ENCODE measurements around the gene RGMA.

Gene RGMA

DNA sequence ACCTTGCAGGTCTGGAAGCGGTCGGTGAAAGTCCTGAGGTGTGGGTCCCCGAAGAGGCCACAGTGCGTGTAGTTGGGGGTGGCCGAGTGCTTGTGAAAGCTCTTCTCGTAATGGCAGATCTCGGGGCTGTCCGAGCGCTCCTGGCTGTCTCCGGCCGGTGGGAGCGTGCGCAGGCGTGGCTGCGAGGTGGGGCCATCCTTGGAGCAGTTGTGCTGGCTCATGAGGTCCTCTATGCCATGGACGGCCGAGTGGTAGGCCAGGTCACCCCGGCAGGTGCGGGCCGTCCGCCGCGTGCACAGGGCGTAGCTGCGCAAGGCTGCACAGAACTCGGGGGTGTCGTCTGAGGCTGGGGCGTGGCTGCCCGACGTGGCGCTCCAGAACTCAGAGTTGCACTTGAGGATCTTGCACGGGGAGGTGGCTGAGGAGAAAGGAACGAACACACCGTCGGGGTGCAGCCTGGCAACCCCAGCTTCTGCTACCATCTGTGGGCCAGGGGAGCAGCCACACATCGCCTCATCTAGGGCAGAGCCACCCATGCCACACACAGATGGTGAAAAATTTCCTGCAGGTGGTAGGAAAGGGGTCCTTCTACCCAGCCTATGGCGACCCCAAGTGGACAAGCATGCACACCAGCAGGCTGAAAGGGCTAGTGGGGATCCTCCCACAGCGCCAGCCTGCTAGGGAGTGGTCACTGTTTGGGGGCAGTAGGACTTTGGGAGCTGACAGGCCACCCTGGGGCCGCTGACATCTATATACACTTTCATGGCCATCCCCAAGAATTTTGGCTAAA, 36.7 kb downstream of the RGMA start:
- TF ChIP-seq GATA3 (IDR thresholded peaks at IDR 0.05; ENCODE audit: low read depth, low read length) (no peak), GATA2 (IDR thresholded peaks at IDR 0.05; ENCODE audit: low read depth, low read length) (no peak)

DNA sequence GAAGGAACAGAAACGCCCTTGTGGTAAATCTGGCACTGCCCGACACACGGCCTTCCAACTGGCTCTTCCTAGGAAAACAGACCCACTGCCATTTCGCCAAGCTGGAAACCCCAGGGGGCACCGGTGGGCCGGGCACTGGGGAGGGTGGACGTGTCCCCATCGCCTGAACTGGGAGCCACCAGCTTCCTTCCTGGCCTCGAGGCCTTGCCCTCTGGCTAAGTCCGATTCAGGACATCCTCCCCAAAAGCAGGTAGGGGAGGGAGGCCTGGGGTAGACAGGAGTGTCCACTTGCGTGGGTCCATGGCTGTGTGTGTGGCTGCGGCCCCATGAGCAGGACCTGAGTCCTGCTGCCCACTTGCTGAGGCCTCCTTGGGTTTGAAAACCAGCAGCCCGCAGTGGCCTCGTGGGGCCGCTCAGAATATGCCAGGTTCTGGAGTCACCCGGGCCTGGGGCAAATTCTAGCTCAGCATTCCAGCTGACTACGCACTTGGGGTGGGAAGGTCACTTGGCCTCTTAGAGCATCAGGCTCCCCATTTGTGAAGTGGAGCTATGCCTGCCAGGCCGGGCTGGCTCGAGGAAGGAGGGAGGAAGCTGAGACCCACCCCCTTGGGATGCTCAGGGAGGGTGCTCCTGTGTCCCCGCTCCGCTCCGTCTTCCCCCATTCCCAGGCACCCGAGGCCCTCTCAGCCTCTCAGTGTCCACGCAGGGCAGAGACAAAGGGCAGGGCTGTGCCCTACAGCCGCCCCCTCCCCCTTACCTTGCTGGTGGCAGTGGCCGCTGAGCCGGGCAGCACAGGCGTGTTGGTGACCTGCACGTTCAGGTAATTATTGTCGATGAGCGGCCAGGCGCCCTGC, 37.5 kb downstream of the RGMA start:
- no peak for TF ChIP-seq GATA2 (IDR thresholded peaks at IDR 0.05; ENCODE audit: low read depth, low read length)
- TF ChIP-seq GATA3 (IDR thresholded peaks at IDR 0.05; ENCODE audit: low read depth, low read length): no peak

DNA sequence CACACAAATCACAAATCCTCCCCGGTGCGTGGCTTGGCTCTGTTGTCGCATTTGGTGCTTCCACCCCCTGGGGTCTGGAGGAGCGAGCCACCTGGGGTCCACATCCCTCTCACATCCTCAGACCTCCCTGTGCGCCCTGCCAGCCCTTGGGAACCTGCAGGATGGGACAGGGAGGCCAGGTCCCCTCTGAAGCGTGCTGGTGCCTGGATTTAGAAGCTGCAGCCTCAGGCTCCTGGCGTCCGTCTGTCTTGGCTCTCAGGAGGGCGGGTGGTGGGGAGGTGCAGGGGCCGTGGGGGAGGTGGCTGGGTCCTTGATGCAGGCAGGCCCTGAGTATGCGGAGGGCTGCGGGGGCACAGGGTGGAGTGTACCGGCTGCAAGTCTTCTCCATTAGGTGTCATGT, 38.4 kb downstream of the RGMA start:
- TF ChIP-seq GATA2 (IDR thresholded peaks at IDR 0.05; ENCODE audit: low read depth, low read length) (no peak), GATA3 (IDR thresholded peaks at IDR 0.05; ENCODE audit: low read depth, low read length) (no peak)

DNA sequence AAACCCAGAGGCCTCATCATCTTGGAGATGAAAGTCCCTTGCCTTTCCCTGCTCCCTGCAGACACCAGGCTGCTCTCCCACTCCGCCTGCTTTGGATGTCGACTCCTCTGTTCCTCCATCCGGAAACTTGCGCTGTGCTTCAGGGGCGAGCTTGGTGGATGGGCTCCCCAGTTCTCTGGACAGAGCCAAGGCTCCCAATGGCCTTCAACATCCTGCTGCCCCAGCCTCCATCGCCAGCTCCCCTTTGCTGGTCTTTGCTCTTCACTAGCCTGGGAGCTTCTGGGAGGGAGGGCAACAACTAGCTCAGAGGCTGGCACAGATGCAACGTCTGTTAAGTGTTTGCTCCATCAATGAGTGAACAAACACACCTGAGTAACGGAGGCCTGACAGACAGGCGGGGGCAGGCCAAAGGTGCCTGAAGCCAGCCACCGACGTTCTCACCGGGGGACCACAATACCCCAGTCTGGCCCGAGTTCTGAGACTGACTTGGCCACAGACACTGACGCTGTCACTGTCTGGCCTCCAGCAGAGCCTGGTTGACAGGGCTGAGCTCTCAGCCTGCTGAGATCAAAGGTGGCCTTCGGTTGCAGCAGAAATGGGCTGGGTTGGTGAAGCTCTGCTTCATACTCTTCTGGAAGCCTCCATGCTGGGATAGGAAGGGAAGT, 39.0 kb downstream of the RGMA start:
- TF ChIP-seq GATA3 (IDR thresholded peaks at IDR 0.05; ENCODE audit: low read depth, low read length) (no peak), GATA2 (IDR thresholded peaks at IDR 0.05; ENCODE audit: low read depth, low read length) (no peak)

DNA sequence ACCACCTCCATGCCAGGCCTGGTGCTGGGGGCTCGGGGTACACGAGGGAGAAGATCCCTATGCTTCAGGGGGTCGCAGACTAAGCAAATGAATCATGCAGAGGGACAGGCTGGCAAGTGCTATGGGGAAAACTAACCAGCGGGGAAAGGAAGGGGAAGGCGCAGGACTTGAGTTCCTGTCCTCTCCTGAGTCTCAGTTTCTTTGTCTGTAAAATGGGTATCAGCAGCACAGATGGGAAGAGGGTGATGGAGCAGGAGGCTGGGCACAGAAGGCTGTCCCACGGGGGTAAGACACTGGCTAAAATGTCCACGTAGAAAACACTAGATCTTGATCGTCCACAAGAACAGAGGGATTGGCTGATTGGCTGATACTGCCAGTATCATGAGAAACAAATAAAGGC, 39.8 kb downstream of the RGMA start:
- TF ChIP-seq GATA3 (IDR thresholded peaks at IDR 0.05; ENCODE audit: low read depth, low read length) (no peak), GATA2 (IDR thresholded peaks at IDR 0.05; ENCODE audit: low read depth, low read length) (no peak)

DNA sequence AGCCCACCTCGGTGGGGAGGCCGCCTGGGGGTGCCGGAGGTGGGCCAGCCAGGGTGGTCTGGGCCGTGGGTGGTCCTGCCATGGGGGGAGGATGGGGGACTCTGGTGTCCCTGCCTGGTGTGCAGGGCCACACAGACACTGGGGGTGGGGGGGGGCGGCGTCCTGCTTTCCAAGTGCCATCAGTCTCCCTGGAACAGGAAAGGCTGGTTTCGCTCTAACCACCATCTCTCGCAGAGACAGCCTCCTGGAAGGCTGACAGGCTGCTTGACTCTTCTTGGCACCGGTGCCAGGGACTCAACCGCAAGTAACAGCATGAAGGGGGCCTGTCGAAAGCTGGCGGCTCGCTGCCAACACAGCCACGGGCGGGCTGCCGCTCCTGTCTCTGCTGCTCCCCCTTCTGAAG, 40.3 kb downstream of the RGMA start:
- no peak for TF ChIP-seq GATA2 (IDR thresholded peaks at IDR 0.05; ENCODE audit: low read depth, low read length)
- no peak for TF ChIP-seq GATA3 (IDR thresholded peaks at IDR 0.05; ENCODE audit: low read depth, low read length)

DNA sequence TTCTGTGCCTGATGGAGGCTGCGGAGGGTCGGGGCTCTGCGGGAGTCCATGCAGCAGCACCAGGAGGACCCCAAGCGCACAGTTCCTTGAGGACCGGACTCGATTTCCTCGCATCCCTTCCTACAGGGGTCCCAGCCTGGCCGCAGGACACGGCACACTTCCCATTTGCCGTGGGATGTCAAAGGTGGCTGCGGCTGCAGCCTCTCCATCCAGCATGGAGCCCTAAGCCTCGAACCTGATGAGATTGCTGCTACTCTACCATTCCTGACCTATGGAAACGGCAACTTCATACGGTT, 40.6 kb downstream of the RGMA start:
- TF ChIP-seq GATA2 (IDR thresholded peaks at IDR 0.05; ENCODE audit: low read depth, low read length) (no peak), GATA3 (IDR thresholded peaks at IDR 0.05; ENCODE audit: low read depth, low read length) (no peak)

DNA sequence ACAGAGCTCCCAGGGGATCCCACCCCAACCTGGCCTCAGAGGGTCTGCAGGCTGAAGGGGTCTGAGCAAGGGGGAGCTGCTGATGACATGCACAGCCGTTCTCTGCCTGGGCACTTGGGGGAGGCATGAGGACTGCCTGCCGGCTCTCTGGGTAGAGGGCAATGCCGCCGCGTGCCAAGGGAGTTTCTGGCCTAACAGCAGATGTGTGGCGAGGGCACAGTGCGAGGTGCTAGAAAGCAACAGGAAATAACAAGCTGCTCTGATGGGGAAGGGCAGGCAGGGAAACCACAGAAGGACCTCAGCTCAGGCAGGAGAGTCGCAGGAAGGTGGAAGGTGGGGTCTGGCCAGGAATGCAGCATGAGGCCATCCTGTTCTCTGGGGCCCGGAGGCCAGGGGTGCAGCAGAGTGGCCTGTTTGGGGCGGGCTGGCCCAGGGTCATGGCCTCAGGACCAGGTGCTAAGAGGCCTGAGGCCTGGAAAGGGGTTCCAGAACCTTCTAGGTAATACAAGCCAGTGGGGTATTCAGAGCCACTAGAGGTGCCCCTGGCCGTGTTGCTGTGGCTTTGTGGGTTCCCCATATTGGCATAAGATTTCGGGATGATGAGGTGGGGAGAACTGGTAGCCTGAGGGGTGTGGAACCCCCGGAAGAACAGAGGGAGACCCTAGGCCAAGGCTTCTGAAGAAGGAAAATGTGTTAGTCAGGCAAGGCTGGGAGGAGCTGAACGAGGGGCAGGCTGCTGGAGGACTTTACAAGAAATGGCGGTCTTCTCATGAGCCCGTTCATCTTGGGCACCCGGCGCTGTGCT, 41.2 kb downstream of the RGMA start:
- no peak for TF ChIP-seq GATA3 (IDR thresholded peaks at IDR 0.05; ENCODE audit: low read depth, low read length)
- no peak for TF ChIP-seq GATA2 (IDR thresholded peaks at IDR 0.05; ENCODE audit: low read depth, low read length)

DNA sequence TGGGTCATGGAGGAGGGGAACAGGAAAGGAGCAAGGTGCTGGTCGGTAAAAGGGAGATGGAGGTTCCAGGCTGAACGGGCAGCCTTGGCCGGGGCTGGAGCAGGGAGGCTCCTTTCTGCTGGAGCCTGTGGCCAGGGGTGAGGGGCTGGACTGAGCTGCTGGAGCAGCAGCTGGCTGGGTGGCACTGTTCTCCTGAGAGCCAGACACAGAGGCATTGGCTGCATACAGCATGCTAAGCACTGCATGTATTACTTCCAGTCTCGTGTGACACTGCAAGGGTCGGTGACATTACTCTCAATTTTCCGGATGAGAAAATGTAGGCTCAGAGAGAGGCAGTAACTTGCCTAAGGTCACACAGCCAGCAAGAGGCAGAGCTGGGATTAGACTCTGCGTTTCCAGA, 42.3 kb downstream of the RGMA start:
- TF ChIP-seq GATA3 (IDR thresholded peaks at IDR 0.05; ENCODE audit: low read depth, low read length) (no peak), GATA2 (IDR thresholded peaks at IDR 0.05; ENCODE audit: low read depth, low read length) (no peak)

DNA sequence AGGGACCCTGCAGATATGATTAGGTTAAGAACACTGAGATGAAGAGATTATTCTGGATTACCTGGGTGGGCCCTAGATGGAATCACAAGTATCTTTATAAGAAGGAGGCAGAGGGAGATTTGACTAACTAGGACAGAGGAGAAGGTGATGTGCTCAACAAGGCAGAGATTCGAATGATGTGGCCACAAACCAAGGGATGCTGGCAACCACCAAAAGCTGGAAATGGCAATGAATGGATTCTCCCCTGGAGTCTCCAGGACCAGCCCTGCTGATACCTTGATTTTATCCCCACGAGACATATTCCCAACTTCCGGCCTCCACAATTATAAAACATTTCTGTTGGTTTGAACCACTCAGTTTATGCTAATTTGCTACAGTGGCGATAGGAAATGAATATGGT, 42.9 kb downstream of the RGMA start:
- TF ChIP-seq GATA2 (IDR thresholded peaks at IDR 0.05; ENCODE audit: low read depth, low read length) (no peak), GATA3 (IDR thresholded peaks at IDR 0.05; ENCODE audit: low read depth, low read length) (no peak)

DNA sequence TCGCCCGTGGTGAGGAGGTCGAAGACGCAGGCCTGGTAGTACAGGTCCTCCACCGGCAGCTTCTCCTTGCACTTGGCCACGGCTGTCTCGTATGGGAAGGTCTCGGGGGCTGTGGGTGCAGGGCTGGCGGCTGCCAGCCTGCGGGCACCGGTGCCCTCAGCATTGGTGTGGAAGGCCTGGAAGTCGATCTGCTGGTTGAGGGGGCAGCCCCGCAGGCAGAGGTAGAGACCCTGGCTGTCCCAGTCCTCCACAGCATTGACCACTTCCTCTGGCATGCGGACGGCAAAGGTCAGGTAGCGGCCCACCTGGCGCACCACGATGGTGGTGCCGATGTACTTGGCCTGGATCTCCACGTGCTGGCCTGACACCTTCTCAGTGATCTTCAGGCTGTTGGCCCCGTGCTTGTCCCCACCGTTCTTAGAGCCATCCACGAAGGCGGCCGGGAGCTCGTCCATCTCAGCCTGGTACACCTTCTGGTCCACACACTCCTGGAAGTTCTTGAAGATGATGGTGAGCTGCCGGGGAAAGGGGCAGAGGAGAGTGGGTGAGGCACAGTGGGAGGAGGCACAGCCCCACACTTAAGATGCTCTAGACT, 43.7 kb downstream of the RGMA start:
- TF ChIP-seq GATA3 (IDR thresholded peaks at IDR 0.05; ENCODE audit: low read depth, low read length): no peak
- no peak for TF ChIP-seq GATA2 (IDR thresholded peaks at IDR 0.05; ENCODE audit: low read depth, low read length)

DNA sequence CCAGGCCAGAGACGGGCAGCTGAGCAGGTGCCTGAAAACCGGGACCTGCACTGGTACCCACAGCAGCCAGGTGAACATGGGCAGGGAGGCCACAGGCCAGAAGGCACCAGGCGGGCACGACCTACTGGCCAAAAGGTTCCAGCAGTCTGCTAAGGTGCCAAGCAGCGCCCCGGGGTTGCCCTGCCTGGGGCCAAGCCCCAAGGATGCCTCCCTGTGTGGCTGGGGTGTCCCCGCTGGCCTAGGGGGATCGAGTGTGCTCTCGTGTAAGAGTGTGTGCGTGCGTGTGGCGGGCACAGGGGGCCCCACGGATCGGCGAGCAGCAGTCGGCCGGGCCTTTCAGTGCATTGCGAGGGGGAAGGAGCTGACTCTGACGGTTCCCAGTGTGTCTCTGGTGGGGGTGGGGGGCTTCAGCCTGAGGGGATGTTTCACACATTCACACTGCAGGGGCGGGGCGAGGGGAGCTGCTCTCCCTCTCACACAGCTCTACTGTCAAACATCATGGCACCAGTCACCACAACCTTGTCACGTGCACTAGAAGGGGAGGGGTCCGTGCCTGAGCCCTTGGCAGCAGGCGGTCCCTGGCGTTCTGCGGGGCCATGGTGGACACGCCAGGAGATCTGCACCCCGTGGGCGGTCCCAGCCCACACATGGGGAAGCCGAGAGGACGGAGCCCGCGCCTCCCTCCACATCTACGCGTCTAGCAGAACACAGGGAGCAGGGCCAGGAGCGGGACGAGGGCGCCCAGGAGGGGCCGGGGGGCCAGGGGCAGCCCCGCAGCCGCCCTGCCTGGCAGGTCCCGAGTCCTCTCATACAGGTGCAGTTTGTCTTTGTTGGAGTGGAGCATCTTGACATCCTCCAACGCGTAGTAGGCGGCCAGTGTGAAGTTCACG, 44.5 kb downstream of the RGMA start:
- TF ChIP-seq GATA2 (IDR thresholded peaks at IDR 0.05; ENCODE audit: low read depth, low read length) (no peak), GATA3 (IDR thresholded peaks at IDR 0.05; ENCODE audit: low read depth, low read length) (no peak)

All from SH-SY5Y (cell line).